Esophagus muscularis mucosa (tissue), 4 donors: Measurements from ENCODE around the gene DOCK6. TPM values are rescaled to one million over a fixed set of nuclear protein-coding genes. Genes with fewer than 3 reads are reported as not detected.

Source experiments
- DNase-seq: peaks from one replicate; pipeline ENCODE4 v3.0.0-alpha.2; 2017; ENCODE audit errors: extremely low spot score
- H3K27ac ChIP-seq, 4 donors: fragments of 200-600 bp; sonication (generic); replicated peaks in 1 of 4; 1 replicate in 3 of 4; 2 replicates in 1 of 4; pipeline ENCODE4 v1.5.1; 2016 to 2019; ENCODE audit warnings: mild to moderate bottlenecking in 1 of 4
- H3K27me3 ChIP-seq, 4 donors: fragments of 200-600 bp; sonication (generic); one replicate each; pipeline versions ENCODE4 v1.5.1 to v1.6.0; 2016 to 2019
- H3K36me3 ChIP-seq, 4 donors: fragments of 200-600 bp; sonication (generic); one replicate each; pipeline ENCODE4 v1.5.1; 2016 to 2019
- H3K4me1 ChIP-seq, 4 donors: fragments of 200-600 bp; sonication (generic); one replicate each; pipeline ENCODE4 v1.5.1; 2016 to 2019
- H3K4me3 ChIP-seq, 4 donors: fragments of 200-600 bp; sonication (generic); 1 replicate in 2 of 4; 2 replicates in 2 of 4; pipeline ENCODE4 v1.5.1; 2016 to 2019; ENCODE audit warnings: mild to moderate bottlenecking in 4 of 4, moderate library complexity in 1 of 4
- H3K9me3 ChIP-seq, 4 donors: fragments of 200-600 bp; sonication (generic); 1 replicate in 3 of 4; 2 replicates in 1 of 4; pipeline ENCODE4 v1.5.1; 2016 to 2019
- CTCF ChIP-seq, 3 experiments: fragments of 200-600 bp in 2 of 3; fragments of 450-650 bp in 1 of 3; sonication (generic) in 2 of 3; IDR thresholded peaks; one replicate each; pipeline ENCODE4 v1.5.1; 2017 to 2019; ENCODE audit warnings: antibody characterized with exemption in 3 of 3, mild to moderate bottlenecking in 2 of 3, moderate library complexity in 1 of 3
- EP300 ChIP-seq: sonication (generic); formaldehyde crosslinking; IDR thresholded peaks from one replicate; pipeline ENCODE4 v1.6.1; 2017; ENCODE audit warnings: antibody characterized with exemption
- POLR2A ChIP-seq: fragments of 450-650 bp; IDR thresholded peaks from one replicate; pipeline ENCODE4 v1.6.1; 2017; ENCODE audit warnings: antibody characterized with exemption, moderate library complexity, mild to moderate bottlenecking, low read depth
- POLR2AphosphoS5 ChIP-seq, 2 donors: sonication (generic); formaldehyde crosslinking; IDR thresholded peaks; one replicate each; pipeline ENCODE4 v1.6.1; 2017; ENCODE audit warnings: antibody characterized with exemption in 2 of 2
- WGBS: methylation state at CpG from one replicate; pipeline ENCODE4 v1.1.5; 2018; 5-methylcytosine and 5-hydroxymethylcytosine counted together
- intact Hi-C: fragments of 100-400 bp; cut with DNase I; formaldehyde crosslinking; loops from one replicate; pipeline ENCODE4 v1.15.1; 2023
- total RNA-seq, 4 donors: library from RNA; depleted of rRNA; stranded (reverse); fragments of >200 nt; gene quantifications; one replicate each; pipeline versions ENCODE4 v1.1.0 to v1.2.1, GENCODE V29; 2016

Gene DOCK6
- total RNA-seq, 4 donors from 2014 or later = 32.6 to 51.0 (median 40.1) TPM

- Histone ChIP-seq H3K4me1 (peaks cover 0 to 14% (median 4%) of the 10 kb centered on the region in 4 donors), H3K9me3 (no peaks in the 10 kb centered on the region), H3K36me3 (no peaks in the 10 kb centered on the region), H3K27ac (no peak overlapping the region), H3K27me3 (peaks cover 0 to 10% (median 0%) of the 10 kb centered on the region in 4 donors), H3K4me3 (no peak overlapping the region)
- intact Hi-C loops = loop anchor here (5.0 kb wide), 1 partner anchor 82 kb away; the partner anchor contains the start of gene EPOR
- no peak for TF ChIP-seq CTCF (IDR thresholded peaks at IDR 0.05)
- TF ChIP-seq POLR2A = no peak
- TF ChIP-seq EP300 = no peak
- TF ChIP-seq POLR2AphosphoS5 (IDR thresholded peaks at IDR 0.05) = no peak
- no peak for DNase-seq
- 63% methylated on average over 8 of the region's 8 CpGs for WGBS
Observed at GRCh38 chr19:11299946-11300810, 37.9 kb upstream of the DOCK6 start.

GRCh38 chr19:11296264-11296663 is 33.9 kb upstream of the DOCK6 start:
- peak; percentile 92 for DNase-seq
- H3K4me1 ChIP-seq = peaks cover 6 to 26% (median 16%) of the 10 kb centered on the region in 4 donors
- H3K4me3 ChIP-seq = no peak overlapping the region
- no peaks in the 10 kb centered on the region for H3K36me3 ChIP-seq
- 48% methylated on average over 7 of the region's 7 CpGs for WGBS
- no peaks in the 10 kb centered on the region for H3K9me3 ChIP-seq
- H3K27ac ChIP-seq = peak overlapping the region; percentile 11 to 52 (median 37)
- intact Hi-C loops = loop anchor here (5.0 kb wide), 1 partner anchor 86 kb away; the partner anchor contains the start of gene EPOR
- H3K27me3 ChIP-seq = no peaks in the 10 kb centered on the region
- TF ChIP-seq POLR2AphosphoS5 (IDR thresholded peaks at IDR 0.05) = no peak
- TF ChIP-seq POLR2A = no peak
- no peak for TF ChIP-seq EP300
- no peak for TF ChIP-seq CTCF (IDR thresholded peaks at IDR 0.05)

- DNase-seq = no peak
- H3K9me3 ChIP-seq = no peaks in the 10 kb centered on the region
- H3K4me1 ChIP-seq = peaks cover 6 to 26% (median 16%) of the 10 kb centered on the region in 4 donors
- H3K4me3 ChIP-seq = no peak within 1 kb of the TSS
- WGBS = 82% methylated on average over 7 of the region's 8 CpGs
- H3K27me3 ChIP-seq = no peaks in the 10 kb centered on the region
- intact Hi-C loops = loop anchor here (5.0 kb wide), 1 partner anchor 87 kb away; the partner anchor contains the start of gene EPOR
- H3K36me3 ChIP-seq = no peaks in the 10 kb centered on the region
- TF ChIP-seq EP300 (no peak), POLR2A (no peak), CTCF (IDR thresholded peaks at IDR 0.05) (no peak), POLR2AphosphoS5 (IDR thresholded peaks at IDR 0.05) (no peak)
- H3K27ac ChIP-seq = peak within 1 kb of the TSS; percentile 11 to 52 (median 37)
Observed at GRCh38 chr19:11295665-11296245, 33.4 kb upstream of the DOCK6 start, which contains the start of gene TSPAN16. TSPAN16 (plus strand) TSS chr19:11296160; CDS start chr19:11296298, 138 bp downstream.

GRCh38 chr19:11295180-11295579 is 32.9 kb upstream of the DOCK6 start:
- 89% methylated on average over 4 of the region's 4 CpGs for WGBS
- TF ChIP-seq EP300 = no peak
- TF ChIP-seq CTCF (IDR thresholded peaks at IDR 0.05) = no peak
- no peak for TF ChIP-seq POLR2AphosphoS5 (IDR thresholded peaks at IDR 0.05)
- no peak for TF ChIP-seq POLR2A
- Histone ChIP-seq H3K4me3 (no peak overlapping the region), H3K9me3 (no peaks in the 10 kb centered on the region), H3K27me3 (no peaks in the 10 kb centered on the region), H3K27ac (peak overlapping the region in 2 of 4 donors; percentile 3 to 45), H3K4me1 (peaks cover 6 to 26% (median 16%) of the 10 kb centered on the region in 4 donors), H3K36me3 (no peaks in the 10 kb centered on the region)
- intact Hi-C loops = loop anchor here (5.0 kb wide), 1 partner anchor 87 kb away; the partner anchor contains the start of gene EPOR
- DNase-seq = no peak
